ELR (cell line): ENCODE results near the gene IL12RB2.
A peak's percentile ranks its signal among the peaks of the same experiment; 100 is the strongest.
"Not testable (repeated sequence)": the region's sequence is repeated elsewhere in the genome, so short reads cannot be mapped to it uniquely, and the experiment has no call there.

ENCODE experiments used
- DNase-seq: peaks from one replicate; pipeline ENCODE4 v3.0.0-alpha.2; 2015; ENCODE audit warnings: low read depth

IL12RB2 gene

GRCh38 chr1:67394548-67394947 lies 86.9 kb downstream of the IL12RB2 start:
- no peak for DNase-seq

GRCh38 chr1:67399199-67399993 lies 91.7 kb downstream of the IL12RB2 start:
- no peak for DNase-seq

GRCh38 chr1:67400029-67400786 lies 92.5 kb downstream of the IL12RB2 start:
- peak; percentile 62 for DNase-seq

- DNase-seq: no peak
Observed at GRCh38 chr1:67401443-67401842, 93.8 kb downstream of the IL12RB2 start.

- peak; percentile 76 for DNase-seq
Observed at GRCh38 chr1:67404212-67404620, 96.5 kb downstream of the IL12RB2 start.

- DNase-seq: no peak
Observed at GRCh38 chr1:67405473-67406245, 98.0 kb downstream of the IL12RB2 start.

- no peak for DNase-seq
Observed at GRCh38 chr1:67407498-67407897, 99.8 kb downstream of the IL12RB2 start.

GRCh38 chr1:67408148-67408547 lies 100.5 kb downstream of the IL12RB2 start:
- no peak for DNase-seq

- DNase-seq: not testable (repeated sequence)
Observed at GRCh38 chr1:67413101-67413500, 105.4 kb downstream of the IL12RB2 start.

GRCh38 chr1:67414574-67414973 lies 106.9 kb downstream of the IL12RB2 start:
- no peak for DNase-seq

GRCh38 chr1:67415041-67415440 lies 107.4 kb downstream of the IL12RB2 start:
- no peak for DNase-seq

- not testable (repeated sequence) for DNase-seq
Observed at GRCh38 chr1:67417733-67418132, 110.1 kb downstream of the IL12RB2 start.

- DNase-seq: no peak
Observed at GRCh38 chr1:67418839-67419586, 111.3 kb downstream of the IL12RB2 start.

- no peak for DNase-seq
Observed at GRCh38 chr1:67420835-67421492, 113.3 kb downstream of the IL12RB2 start.

GRCh38 chr1:67427465-67427864 lies 119.8 kb downstream of the IL12RB2 start:
- no peak for DNase-seq

GRCh38 chr1:67427947-67428346 lies 120.3 kb downstream of the IL12RB2 start:
- DNase-seq: peak; percentile 9

GRCh38 chr1:67429011-67429527 lies 121.4 kb downstream of the IL12RB2 start:
- DNase-seq: peak; percentile 54

- DNase-seq: peak; percentile 48
Observed at GRCh38 chr1:67429528-67430357, 122.1 kb downstream of the IL12RB2 start.

GRCh38 chr1:67430358-67431155 lies 122.9 kb downstream of the IL12RB2 start, which contains the start of gene SERBP1:
Gene SERBP1 (minus strand): TSS chr1:67430402. CDS start chr1:67430300, 102 bp downstream.
- DNase-seq: peak; percentile 97
